Lung (tissue), 12 donors: ENCODE measurements around the gene TRIM32. TPM values are rescaled to one million over a fixed set of nuclear protein-coding genes. Genes with fewer than 3 reads are reported as not detected.

ENCODE experiments used
- ATAC-seq: fragments of 200-7000 bp; cut with Tn5 transposase; one replicate; pipeline ENCODE4 v1.9.1; 2020; ENCODE audit warnings: moderate number of reproducible peaks; ENCODE audit not compliant: insufficient read depth, low FRiP score
- DNase-seq, 3 donors: peaks; one replicate each; pipeline ENCODE4 v3.0.0-alpha.2; 2013 to 2017
- H3K27ac ChIP-seq, 2 donors: one replicate each; pipeline ENCODE4 v1.5.1; 2013; ENCODE audit warnings: mild to moderate bottlenecking in 2 of 2, moderate library complexity in 2 of 2, control low read depth in 1 of 2, inconsistent platforms in 1 of 2, low read depth in 1 of 2, low read length in 1 of 2
- H3K27me3 ChIP-seq, 3 donors: one replicate each; pipeline ENCODE4 v1.5.1; 2013; ENCODE audit warnings: low read length in 2 of 3; ENCODE audit not compliant: control insufficient read depth in 3 of 3, insufficient read depth in 3 of 3
- H3K36me3 ChIP-seq, 4 donors: one replicate each; pipeline ENCODE4 v1.5.1; 2013; ENCODE audit warnings: low read length in 4 of 4, mild to moderate bottlenecking in 1 of 4, moderate library complexity in 1 of 4; ENCODE audit not compliant: control insufficient read depth in 4 of 4, insufficient read depth in 4 of 4
- H3K4me1 ChIP-seq, 5 donors: one replicate each; pipeline ENCODE4 v1.5.1; 2013; ENCODE audit warnings: low read length in 5 of 5, mild to moderate bottlenecking in 2 of 5, moderate library complexity in 1 of 5; ENCODE audit not compliant: control insufficient read depth in 5 of 5, insufficient read depth in 5 of 5
- H3K4me3 ChIP-seq: one replicate; pipeline ENCODE4 v1.5.1; 2013; ENCODE audit warnings: mild to moderate bottlenecking, control low read depth, moderate library complexity
- H3K9ac ChIP-seq, 2 donors: one replicate each; pipeline ENCODE4 v1.5.1; 2013; ENCODE audit warnings: low read length in 2 of 2, control low read depth in 1 of 2; ENCODE audit not compliant: insufficient read depth in 1 of 2
- H3K9me3 ChIP-seq, 4 donors: one replicate each; pipeline ENCODE4 v1.5.1; 2013; ENCODE audit warnings: low read length in 3 of 4, mild to moderate bottlenecking in 1 of 4, moderate library complexity in 1 of 4; ENCODE audit not compliant: control insufficient read depth in 4 of 4, insufficient read depth in 3 of 4
- WGBS, 2 donors: extraction: QIAGEN DNeasy Blood & Tissue Kit; methylation state at CpG; one replicate each; pipeline ENCODE4 v1.1.7; 2013; 5-methylcytosine and 5-hydroxymethylcytosine counted together
- polyA plus RNA-seq, 2 donors: library from polyadenylated mRNA; stranded (reverse); fragments of 200-250 nt; gene quantifications; one replicate each; pipeline ENCODE4 v1.2.1, GENCODE V29; 2013
- total RNA-seq, 2 donors: library from RNA; depleted of rRNA in 1 of 2; stranded (reverse); fragments of >200 nt in 1 of 2; gene quantifications; one replicate each; pipeline ENCODE4 v1.2.1, GENCODE V29; 2014 to 2021
- TF ChIP-seq, protein P1 (sequence below): IDR thresholded peaks from 2 replicates; pipeline ENCODE4 v1.5.1; 2012; ENCODE audit warnings: mild to moderate bottlenecking; ENCODE audit errors: control extremely low read depth, extremely low read depth
- donor health status: control.
- donor health status: control.
- donor health status: Bipolar disorder and iron deficiency.
- donor health status: healthy.
- donor health status: DM: yes; HTN: yes; CAD: no.

Gene TRIM32
- total and polyA plus RNA-seq, 4 donors = 2.7 to 20.2 (median 12.1) TPM

DNA sequence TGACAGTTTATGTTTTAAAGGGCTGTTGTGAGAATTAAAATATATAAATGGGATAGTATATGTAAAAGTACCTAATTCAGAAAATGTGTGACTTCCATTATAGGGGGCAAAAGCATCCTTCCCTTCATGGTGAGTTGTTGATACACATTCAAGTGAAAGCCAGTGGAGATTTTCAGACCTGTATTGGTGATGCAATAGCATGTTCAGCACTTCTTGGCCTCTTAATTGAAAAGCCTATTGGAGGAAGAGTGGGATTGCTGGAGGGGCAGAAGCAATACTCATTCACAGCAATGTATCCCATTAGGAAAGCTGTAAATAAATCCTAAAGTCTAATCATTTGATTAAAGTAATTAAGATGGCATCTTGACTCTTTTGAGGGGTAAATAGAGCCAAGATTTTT lies 17.4 kb downstream of the TRIM32 start:
- no peak for ATAC-seq
- Histone ChIP-seq H3K4me3 (no peak overlapping the region), H3K27ac (no peak overlapping the region), H3K27me3 (no peaks in the 10 kb centered on the region), H3K9me3 (no peaks in the 10 kb centered on the region), H3K36me3 (peaks cover 3 to 13% (median 12%) of the 10 kb centered on the region in 4 donors), H3K9ac (no peak overlapping the region), H3K4me1 (peaks cover 0 to 8% (median 0%) of the 10 kb centered on the region in 5 donors)
- TF ChIP-seq, protein P1, sequence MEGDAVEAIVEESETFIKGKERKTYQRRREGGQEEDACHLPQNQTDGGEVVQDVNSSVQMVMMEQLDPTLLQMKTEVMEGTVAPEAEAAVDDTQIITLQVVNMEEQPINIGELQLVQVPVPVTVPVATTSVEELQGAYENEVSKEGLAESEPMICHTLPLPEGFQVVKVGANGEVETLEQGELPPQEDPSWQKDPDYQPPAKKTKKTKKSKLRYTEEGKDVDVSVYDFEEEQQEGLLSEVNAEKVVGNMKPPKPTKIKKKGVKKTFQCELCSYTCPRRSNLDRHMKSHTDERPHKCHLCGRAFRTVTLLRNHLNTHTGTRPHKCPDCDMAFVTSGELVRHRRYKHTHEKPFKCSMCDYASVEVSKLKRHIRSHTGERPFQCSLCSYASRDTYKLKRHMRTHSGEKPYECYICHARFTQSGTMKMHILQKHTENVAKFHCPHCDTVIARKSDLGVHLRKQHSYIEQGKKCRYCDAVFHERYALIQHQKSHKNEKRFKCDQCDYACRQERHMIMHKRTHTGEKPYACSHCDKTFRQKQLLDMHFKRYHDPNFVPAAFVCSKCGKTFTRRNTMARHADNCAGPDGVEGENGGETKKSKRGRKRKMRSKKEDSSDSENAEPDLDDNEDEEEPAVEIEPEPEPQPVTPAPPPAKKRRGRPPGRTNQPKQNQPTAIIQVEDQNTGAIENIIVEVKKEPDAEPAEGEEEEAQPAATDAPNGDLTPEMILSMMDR = no peak
- no peak for DNase-seq

DNA sequence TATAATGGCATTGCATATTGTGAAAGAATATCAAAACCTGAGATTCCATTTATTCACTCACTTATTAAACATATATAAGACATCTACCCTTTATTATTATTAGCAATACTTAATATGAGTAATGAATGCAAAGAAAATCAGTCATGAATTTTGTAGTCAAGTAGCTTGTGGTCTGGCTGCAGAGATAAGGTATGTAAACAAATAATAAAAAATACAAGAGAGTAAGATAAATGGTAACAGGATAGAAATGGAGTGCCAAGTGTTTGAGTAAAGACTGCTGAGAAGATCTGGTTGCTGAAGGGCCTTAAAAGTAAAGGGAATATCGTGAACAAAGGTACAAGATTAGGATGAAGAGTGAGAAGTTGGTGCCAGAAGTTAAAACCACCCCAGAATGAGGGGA lies 18.4 kb downstream of the TRIM32 start:
- TF ChIP-seq, protein P1 = no peak
- Histone ChIP-seq H3K9ac (no peak overlapping the region), H3K27me3 (no peaks in the 10 kb centered on the region), H3K27ac (no peak overlapping the region), H3K4me1 (peaks cover 0 to 8% (median 0%) of the 10 kb centered on the region in 5 donors), H3K4me3 (no peak overlapping the region), H3K36me3 (peaks cover 0 to 3% (median 3%) of the 10 kb centered on the region in 4 donors), H3K9me3 (no peaks in the 10 kb centered on the region)
- ATAC-seq (no peak), DNase-seq (no peak)
- 65 to 80% methylated on average over 1 of the region's 1 CpG for WGBS, 2 donors

DNA sequence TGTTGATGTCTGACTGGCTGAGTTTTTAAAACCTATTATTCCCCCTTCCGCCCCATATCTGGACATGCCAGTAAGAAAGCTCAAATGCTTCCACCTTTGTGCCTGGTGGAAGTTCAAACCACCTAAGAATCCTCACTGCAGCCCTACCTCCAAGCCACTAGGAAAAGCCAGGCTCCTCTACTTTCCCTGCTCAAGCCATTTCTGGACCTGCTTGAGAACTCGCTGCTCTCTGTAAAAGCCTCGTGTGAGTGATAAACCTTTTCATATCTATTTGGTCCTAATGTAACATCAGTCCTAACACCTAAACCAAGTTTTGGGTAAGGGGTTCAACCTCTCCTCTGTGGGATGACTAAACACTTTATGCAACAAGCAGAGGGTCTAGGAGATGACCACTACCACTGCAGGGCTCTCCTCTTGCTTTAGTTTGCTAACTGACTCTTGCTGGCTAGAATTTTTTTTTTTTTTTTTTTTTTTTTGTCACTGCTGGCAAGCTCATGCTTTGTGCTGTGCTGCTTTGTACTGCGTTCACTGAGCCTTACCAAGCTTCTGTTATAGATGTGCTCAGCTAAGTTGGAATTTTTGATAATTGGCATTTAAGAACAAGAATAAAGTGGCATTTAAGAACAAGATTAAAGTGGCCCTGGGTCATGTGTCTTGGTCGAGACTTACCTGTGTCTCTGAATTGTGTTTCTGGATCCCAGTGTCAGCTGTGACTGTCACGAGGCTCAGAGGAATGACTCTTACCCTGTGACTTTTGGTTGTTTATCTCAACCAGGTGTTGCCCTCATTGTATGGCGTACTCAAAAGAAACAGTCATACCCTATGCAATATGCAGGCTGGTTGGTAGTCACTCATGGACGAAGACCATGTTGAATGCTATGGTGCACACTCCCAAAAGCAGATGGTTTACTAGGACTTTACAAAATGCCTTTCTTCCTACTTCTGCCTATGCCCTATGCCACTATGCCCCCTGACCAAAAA lies 19.5 kb downstream of the TRIM32 start:
- no peak overlapping the region for H3K4me3 ChIP-seq
- TF ChIP-seq, protein P1 = no peak
- no peaks in the 10 kb centered on the region for H3K27me3 ChIP-seq
- H3K9me3 ChIP-seq = no peaks in the 10 kb centered on the region
- DNase-seq (no peak), ATAC-seq (no peak)
- H3K36me3 ChIP-seq = peaks cover 0 to 3% (median 1%) of the 10 kb centered on the region in 4 donors
- H3K4me1 ChIP-seq = peaks cover 0 to 2% (median 0%) of the 10 kb centered on the region in 5 donors
- WGBS, 2 donors = 91 to 92% methylated on average over 8 of the region's 8 CpGs
- H3K27ac ChIP-seq = no peak overlapping the region
- no peak overlapping the region for H3K9ac ChIP-seq
